GM12801 (cell line): ENCODE data around the gene PRDM7.

Experiments used
- CTCF ChIP-seq: IDR thresholded peaks from one replicate; pipeline ENCODE4 v1.5.1; 2011; ENCODE audit warnings: control low read depth; ENCODE audit not compliant: insufficient read length; ENCODE audit errors: extremely low read depth

Gene PRDM7

DNA sequence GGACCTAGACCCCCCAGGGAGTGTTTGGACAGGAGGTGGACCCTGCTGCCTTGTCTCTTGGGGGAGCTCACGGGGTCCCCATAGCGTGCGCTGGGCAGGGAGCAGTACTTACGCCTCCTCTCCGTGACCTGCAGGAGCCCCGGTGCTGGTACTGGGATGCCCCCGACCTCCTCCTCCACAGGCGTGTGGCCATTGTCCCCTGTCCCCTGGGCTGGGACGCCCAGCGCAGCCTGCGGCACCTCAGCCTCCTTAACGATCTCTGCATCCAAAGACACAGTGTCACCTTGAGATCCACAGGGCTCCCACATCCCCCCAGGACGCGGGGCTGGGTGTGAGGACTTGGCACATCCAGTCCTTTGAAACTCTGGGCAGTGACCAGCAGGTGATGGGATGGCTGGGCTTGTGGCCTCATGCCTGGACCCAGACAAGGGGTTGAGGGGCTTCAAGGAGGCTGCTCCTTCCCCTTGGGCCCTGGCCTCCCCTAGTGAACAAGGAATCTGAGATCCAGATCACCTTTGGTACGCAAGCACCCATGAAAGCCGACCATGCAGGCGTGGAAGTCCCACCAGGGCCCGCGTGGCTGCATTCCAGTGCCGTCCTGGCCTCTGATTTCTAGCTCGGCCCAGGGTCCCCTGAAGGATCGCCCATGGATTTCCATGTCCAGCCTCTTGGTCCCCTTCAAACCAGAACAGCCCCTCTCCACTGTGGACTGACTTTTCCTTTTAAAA is 67.8 kb downstream of the PRDM7 start:
- no peak for TF ChIP-seq CTCF

DNA sequence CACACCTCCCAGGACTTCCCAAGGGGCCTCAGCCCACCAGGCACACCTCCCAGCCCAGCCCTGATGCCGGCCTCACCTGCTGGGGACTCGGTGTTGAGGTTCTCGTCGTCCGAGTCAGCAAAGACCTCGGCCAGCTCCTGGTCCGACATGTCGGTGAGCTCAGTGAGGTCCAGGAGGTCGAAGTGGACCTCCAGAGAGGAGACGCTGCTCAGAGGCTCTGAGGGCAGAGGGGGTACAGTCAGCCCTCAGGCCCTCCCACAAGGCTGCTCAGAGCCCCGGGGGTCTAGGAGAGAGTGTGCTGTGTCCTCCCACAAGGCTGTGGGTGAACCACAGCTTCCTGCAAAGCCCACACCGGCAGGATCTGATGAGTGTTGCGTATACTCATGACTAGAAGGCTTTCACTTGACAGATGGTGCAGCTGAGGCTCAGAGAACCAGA is 68.4 kb downstream of the PRDM7 start:
- no peak for TF ChIP-seq CTCF

GRCh38 chr16:90007015-90007414 is 70.1 kb downstream of the PRDM7 start:
- no peak for TF ChIP-seq CTCF
